Measurements from ENCODE around the gene SLC2A11. TPM values are rescaled to one million over a fixed set of nuclear protein-coding genes. Genes with fewer than 3 reads are reported as not detected.
A peak's percentile ranks its signal among the peaks of the same experiment; 100 is the strongest.

The SLC2A11 gene
- total RNA-seq, 1 experiment from 2014 or later, result 4.9 TPM

DNA sequence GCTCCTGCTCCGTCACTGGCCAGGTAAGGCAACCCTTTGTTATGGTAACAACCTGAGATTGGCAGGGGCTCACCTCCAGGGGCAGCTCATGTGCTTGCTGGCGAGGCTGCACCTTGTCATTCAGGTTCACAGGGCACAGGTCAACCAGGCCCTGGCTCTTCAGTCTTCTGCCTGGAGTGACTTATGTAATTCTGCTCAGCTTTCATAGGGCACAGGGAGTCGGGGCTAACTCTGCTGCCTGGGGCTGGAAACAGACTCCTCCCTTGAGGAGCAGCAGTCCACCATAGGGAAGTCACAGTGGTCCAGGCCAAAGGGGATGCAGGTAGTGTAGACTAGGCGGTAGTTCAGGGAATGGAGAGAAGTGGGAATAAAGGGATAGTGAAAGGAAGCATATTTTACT, 35.0 kb downstream of the SLC2A11 start:
- no peak overlapping the region for H3K27ac ChIP-seq (ENCODE audit: low read depth, low read length, poor library complexity, severe bottlenecking)
- H3K27me3 ChIP-seq (replicated peaks; ENCODE audit: insufficient read depth, low read depth, low read length, poor library complexity), result no peaks in the 10 kb centered on the region
- H3K36me3 ChIP-seq (ENCODE audit: insufficient read depth, low read length, poor library complexity, severe bottlenecking), result peaks cover 22% of the 10 kb centered on the region
- CTCF ChIA-PET, result no interaction called here
- POLR2A ChIA-PET (ENCODE audit: low non-redundant PET), result no interaction called here
- H3K4me3 ChIP-seq (ENCODE audit: low read depth, low read length, poor library complexity, severe bottlenecking), result no peak overlapping the region
- no peak for DNase-seq (ENCODE audit: low spot score)
- TF ChIP-seq EZH2 (IDR thresholded peaks at IDR 0.05; ENCODE audit: borderline replicate concordance, low read depth, low read length, poor library complexity, severe bottlenecking), result no peak
- TF ChIP-seq, protein P1, sequence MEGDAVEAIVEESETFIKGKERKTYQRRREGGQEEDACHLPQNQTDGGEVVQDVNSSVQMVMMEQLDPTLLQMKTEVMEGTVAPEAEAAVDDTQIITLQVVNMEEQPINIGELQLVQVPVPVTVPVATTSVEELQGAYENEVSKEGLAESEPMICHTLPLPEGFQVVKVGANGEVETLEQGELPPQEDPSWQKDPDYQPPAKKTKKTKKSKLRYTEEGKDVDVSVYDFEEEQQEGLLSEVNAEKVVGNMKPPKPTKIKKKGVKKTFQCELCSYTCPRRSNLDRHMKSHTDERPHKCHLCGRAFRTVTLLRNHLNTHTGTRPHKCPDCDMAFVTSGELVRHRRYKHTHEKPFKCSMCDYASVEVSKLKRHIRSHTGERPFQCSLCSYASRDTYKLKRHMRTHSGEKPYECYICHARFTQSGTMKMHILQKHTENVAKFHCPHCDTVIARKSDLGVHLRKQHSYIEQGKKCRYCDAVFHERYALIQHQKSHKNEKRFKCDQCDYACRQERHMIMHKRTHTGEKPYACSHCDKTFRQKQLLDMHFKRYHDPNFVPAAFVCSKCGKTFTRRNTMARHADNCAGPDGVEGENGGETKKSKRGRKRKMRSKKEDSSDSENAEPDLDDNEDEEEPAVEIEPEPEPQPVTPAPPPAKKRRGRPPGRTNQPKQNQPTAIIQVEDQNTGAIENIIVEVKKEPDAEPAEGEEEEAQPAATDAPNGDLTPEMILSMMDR (conservative IDR thresholded peaks at IDR 0.05; ENCODE audit: low read depth, low read length), result no peak
- no peaks in the 10 kb centered on the region for H3K9me3 ChIP-seq (ENCODE audit: low read depth, low read length, poor library complexity, severe bottlenecking)
- peaks cover 11% of the 10 kb centered on the region for H3K4me1 ChIP-seq (ENCODE audit: insufficient read depth, low read length, poor library complexity, severe bottlenecking)
- intact Hi-C loops (cut with micrococcal nuclease; ENCODE audit: unreplicated experiment), result no loop called here
- BruUV-seq (replicated peaks), result no TSS peak

GRCh38 chr22:23893121-23893944, 35.7 kb downstream of the SLC2A11 start:
- Histone ChIP-seq H3K9me3 (ENCODE audit: low read depth, low read length, poor library complexity, severe bottlenecking) (no peaks in the 10 kb centered on the region), H3K36me3 (ENCODE audit: insufficient read depth, low read length, poor library complexity, severe bottlenecking) (peaks cover 22% of the 10 kb centered on the region), H3K4me3 (ENCODE audit: low read depth, low read length, poor library complexity, severe bottlenecking) (peak overlapping the region; percentile 96), H3K27ac (ENCODE audit: low read depth, low read length, poor library complexity, severe bottlenecking) (peak overlapping the region; percentile 95), H3K4me1 (ENCODE audit: insufficient read depth, low read length, poor library complexity, severe bottlenecking) (peaks cover 14% of the 10 kb centered on the region), H3K27me3 (replicated peaks; ENCODE audit: insufficient read depth, low read depth, low read length, poor library complexity) (no peaks in the 10 kb centered on the region)
- CTCF ChIA-PET, result interaction anchor here (0.6 to 0.8 kb wide), 2 partner anchors 50 to 282 kb away, joined by 3 read pairs; no protein-coding TSS in a partner anchor
- TF ChIP-seq EZH2 (IDR thresholded peaks at IDR 0.05; ENCODE audit: borderline replicate concordance, low read depth, low read length, poor library complexity, severe bottlenecking), result no peak
- TF ChIP-seq, protein P1 (conservative IDR thresholded peaks at IDR 0.05; ENCODE audit: low read depth, low read length), result no peak
- intact Hi-C loops (cut with micrococcal nuclease; ENCODE audit: unreplicated experiment), result no loop called here
- BruUV-seq (replicated peaks), result no TSS peak
- POLR2A ChIA-PET (ENCODE audit: low non-redundant PET), result interaction anchor here (0.5 kb wide), 1 partner anchor 770 kb away, joined by 3 read pairs; no protein-coding TSS in a partner anchor
- DNase-seq (ENCODE audit: low spot score), result no peak

GRCh38 chr22:23893945-23894709, 36.5 kb downstream of the SLC2A11 start, which contains the start of gene MIF:
Gene MIF, plus strand, starts transcription at chr22:23894383. Its CDS starts 92 bp downstream, at chr22:23894475.
- H3K4me1 ChIP-seq (ENCODE audit: insufficient read depth, low read length, poor library complexity, severe bottlenecking), result peaks cover 14% of the 10 kb centered on the region
- BruUV-seq (replicated peaks), result no TSS peak
- peak; percentile 96 for DNase-seq (ENCODE audit: low spot score)
- TF ChIP-seq, protein P1 (conservative IDR thresholded peaks at IDR 0.05; ENCODE audit: low read depth, low read length), result peak; percentile 75
- TF ChIP-seq EZH2 (IDR thresholded peaks at IDR 0.05; ENCODE audit: borderline replicate concordance, low read depth, low read length, poor library complexity, severe bottlenecking), result no peak
- H3K36me3 ChIP-seq (ENCODE audit: insufficient read depth, low read length, poor library complexity, severe bottlenecking), result peaks cover 22% of the 10 kb centered on the region
- no peaks in the 10 kb centered on the region for H3K27me3 ChIP-seq (replicated peaks; ENCODE audit: insufficient read depth, low read depth, low read length, poor library complexity)
- no peaks in the 10 kb centered on the region for H3K9me3 ChIP-seq (ENCODE audit: low read depth, low read length, poor library complexity, severe bottlenecking)
- ChIA-PET CTCF (interaction anchor here (0.6 to 0.9 kb wide), 6 partner anchors 27 to 281 kb away, joined by 3 to 7 read pairs (median 3); no protein-coding TSS in a partner anchor), POLR2A (ENCODE audit: low non-redundant PET) (interaction anchor here (0.5 to 0.6 kb wide), 2 partner anchors 682 to 769 kb away, joined by 3 to 4 read pairs; no protein-coding TSS in a partner anchor)
- intact Hi-C loops (cut with micrococcal nuclease; ENCODE audit: unreplicated experiment), result no loop called here
- peak within 1 kb of the TSS; percentile 95 for H3K27ac ChIP-seq (ENCODE audit: low read depth, low read length, poor library complexity, severe bottlenecking)
- H3K4me3 ChIP-seq (ENCODE audit: low read depth, low read length, poor library complexity, severe bottlenecking), result peak within 1 kb of the TSS; percentile 96
